GM18861 (cell line): Measurements from ENCODE around the gene CEP78.

Experiments
- ATAC-seq: cut with Tn5 transposase; IDR thresholded peaks from one replicate; pipeline ENCODE4 v1.9.1; 2021; ENCODE audit not compliant: unreplicated experiment

Gene CEP78

DNA sequence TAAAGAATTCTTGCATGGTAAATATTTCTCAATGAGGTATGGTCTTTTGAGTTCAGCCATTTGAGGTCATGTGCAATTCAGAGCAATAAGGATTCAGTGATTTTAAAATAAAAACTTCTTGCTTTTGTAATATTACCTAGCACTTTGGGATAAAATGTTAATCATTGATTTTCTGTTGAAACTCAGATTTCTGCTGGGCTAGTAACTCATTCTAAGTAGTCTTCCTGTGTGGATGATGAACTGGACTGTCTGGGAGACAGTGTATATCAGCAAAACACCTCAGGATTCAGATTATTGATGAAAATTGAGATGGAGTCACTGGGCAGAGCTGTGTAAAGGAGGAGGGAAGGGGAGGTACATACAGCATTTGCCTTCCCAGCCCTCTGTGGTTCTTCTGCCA lies 50.2 kb downstream of the CEP78 start:
- no peak for ATAC-seq

DNA sequence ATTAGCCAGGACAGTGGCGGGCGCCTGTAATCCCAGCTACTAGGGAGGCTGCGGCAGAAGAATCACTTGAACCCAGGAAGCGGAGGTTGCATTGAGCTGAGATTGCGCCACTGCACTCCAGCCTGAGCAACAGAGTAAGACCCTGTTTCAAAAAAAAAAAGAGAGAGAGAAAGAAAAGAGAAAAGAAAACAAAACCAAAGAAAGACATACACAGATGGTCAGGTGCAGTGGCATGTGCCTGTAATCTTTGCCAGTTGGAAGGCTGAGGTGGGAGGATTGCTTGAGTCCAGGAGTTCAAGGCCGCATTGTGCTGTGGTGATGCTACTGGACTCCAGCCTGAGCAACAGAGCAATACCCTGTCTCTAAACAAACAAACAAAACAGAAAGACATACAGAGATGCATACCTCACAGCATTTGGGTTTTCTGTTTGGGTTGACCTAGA lies 51.1 kb downstream of the CEP78 start:
- ATAC-seq: no peak

DNA sequence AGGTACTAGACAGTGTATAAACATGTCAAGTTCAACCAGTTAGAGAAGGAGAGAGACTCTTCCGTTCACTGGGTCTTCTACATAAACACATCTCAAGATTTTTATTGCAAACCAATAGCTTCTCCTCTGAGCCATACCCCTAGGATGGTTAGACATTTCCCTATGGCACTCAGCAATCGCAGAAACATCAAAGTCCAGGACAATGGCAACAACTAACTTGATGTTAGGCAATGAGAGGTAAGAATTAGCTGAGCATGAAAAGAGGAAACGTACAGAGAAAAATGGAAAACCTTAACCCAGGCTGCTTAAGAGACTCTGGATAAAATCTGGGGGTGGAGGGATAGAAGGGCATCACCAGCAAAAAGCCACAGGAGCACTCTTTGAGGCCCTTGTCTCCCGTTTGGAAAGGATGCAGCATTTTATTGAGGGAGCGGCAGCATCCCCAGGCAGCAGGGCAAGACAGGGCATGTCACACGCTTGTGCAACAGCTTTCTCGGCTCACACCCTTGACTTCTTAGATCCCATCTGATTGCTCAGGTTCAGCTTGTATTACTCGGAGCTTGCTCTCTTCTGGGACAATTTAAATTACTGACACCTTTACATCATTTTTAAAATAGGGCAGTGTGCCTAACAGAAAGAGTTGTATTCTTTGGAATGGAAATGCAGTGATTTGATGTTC lies 52.5 kb downstream of the CEP78 start:
- no peak for ATAC-seq

DNA sequence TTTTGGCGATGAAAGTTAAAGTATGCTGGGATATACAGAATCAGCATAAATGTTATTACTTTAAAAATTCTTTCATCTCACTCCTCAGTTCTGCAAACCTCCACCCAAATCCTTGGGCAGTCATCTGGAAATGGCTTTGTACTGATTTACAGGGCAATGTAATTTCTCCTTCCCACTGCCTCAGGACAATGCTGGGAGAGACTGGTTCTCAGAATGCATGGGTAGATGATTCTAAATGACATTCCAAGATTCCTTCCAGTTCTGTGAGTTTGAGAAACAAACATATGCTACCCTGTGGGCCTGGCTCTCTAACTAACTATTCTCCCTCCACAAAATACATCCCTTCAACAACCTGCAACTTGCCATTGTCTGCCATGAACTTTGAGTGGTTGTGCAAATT lies 53.6 kb downstream of the CEP78 start:
- ATAC-seq: no peak

DNA sequence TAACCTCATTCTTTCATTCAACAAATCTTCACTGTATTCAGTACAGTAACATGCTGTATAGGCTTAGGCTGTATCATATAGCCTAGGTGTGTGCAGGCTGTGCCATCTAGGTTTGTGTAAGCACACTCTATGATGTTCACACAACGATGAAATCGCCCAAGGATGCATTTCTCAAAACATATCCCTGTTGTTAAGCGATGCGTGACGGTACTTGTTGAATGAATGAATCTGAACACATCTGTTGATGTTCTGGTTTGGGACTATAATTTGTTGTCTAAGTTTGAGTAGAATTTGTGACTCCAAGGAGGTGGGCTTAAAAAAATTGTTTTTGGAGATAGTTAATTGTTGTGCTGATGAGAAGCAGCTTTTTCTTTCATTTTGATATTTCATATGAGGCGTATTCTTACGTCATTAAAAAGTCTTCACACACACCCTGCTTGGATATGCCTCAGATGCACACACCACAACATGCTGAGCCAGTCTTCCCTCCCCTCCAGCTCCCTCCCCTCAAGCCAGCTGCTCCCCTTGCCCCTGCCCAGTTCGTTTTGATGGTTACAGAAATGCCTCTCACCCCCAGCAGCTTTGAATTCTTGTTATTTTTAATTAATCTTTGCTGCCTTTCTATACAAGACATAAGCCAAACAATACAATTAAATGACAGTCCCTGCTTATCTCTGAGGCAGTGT lies 55.5 kb downstream of the CEP78 start:
- no peak for ATAC-seq

DNA sequence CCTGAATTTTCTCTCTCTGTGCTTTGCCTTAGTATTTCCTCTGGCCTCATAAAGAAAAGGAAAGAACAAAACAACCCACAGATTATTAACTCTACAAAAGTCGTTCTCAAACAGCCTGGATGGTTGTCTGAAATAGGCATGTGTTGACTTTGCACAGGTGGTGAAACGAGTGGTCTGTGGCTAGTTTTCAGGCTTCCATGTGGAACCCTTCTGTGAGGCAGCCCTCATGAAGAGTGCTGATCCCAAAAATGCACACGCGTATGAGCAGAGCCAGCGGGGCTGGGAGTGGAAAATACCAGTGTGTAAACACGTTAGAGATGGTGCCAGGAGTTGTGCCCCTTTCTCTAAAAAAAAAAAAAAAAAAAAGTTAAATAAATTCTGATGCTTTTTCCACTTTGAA lies 56.2 kb downstream of the CEP78 start:
- no peak for ATAC-seq

DNA sequence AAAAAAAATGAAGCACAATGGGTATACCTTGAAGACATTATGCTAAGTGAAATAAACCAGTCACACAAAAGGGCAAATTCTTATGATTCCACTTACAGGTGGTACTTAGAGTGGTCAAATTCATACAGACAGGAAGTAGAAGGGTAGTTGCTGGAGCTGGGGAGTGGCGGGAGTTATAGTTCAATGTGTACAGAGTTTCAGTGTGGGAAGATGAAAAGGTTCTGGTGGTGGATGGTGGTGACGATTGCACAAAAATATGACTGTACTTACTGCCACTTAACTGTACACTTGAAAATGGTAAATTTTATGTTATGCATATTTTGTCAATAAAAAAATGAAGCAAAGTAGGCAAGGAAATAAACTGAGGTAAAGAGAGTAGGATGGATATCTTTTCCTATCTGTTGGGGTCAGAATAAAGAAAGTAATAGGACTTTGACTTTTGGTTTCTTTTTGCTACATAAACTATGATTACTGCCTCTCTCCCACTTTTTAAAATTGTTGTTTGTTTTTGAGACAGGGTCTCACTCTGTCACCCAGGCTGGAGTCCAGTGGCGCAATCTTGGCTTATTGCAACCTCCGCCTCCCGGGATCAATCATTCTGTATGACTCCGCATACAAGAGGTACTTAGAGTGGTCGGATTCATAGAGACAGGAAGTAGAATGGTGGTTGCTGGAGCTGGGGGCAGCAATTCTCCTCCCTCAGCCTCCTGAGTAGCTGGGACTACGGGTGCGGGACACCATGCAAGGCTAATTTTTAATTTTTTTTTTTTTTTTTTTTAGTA lies 57.0 kb downstream of the CEP78 start:
- ATAC-seq: no peak

DNA sequence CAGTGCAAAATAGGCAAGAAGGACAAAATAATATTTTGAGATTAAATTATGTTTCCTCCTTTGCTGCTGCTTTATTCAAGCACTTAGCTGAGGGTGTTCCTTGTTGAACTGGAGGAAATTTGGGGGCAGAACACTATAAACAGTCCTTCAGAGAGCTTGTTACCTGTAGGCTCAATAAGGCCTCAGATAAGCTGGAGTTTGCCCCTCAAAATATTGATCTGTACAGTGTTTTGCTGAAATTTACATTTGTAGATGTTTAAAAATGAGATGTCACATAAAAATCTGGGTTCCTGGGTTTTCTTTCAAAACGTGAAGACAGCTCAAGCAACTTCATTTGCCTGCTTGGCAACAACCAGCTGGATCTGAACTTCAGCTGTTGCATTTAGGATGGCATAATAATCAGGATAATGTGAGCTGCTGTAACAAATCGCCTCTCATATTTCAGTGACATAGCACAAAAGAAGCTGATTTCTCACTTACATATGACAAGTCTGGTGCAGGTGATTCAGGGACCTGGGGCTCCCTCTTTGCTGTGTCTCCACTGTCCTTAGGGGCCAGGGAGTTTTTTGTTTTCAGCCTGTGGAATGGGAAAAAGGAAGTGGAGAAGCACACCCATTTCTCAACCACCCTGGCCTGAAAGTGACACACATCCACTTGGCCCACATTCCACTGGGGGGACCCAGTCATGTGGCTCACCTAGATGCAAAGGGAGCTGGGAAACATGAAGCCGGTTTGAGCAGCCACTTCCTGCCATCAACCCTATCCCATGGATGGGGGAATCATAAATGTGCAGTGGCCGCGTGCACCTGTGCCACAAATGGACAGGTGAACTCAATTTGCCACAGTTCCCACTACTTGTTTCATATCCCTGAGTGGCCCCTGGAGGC lies 58.7 kb downstream of the CEP78 start:
- ATAC-seq: no peak

DNA sequence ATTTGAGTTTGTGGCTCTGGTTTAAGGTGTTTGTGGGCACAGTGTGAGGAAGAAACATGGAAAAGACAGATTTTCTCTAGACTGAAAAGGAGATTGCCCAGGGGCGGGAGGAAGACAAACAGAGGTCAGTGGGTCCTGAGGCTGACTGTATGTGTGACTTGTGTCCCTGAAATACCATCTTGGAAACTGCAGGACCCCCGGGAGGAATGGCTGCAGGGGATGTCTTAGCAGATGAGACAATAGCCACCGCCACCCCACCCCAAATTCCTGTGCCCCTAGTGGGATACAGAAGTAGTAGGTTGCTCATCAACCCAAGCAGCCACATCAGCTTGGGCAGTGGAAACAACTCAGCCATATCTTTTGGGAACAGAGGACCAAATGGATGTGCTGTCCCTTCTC lies 59.3 kb downstream of the CEP78 start:
- ATAC-seq: no peak

DNA sequence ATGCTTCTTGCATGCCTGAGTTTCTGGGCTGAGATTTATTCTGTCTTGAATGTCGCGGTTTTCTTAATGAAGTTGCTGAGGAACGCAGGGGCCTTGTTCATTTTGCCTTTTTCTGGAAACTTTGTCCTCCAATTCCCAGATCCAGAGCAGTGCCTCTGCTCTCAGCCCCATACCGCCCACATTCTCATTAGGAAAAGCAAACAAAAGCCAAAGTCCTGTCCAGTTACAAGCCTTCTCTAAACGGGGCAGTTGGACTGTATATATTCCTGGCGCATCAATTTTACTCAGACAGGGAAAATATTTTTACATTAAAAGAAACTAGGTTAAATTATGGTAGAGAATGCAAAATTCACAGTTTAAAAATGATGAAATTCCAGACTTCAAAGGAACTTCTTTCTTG lies 59.9 kb downstream of the CEP78 start:
- no peak for ATAC-seq

DNA sequence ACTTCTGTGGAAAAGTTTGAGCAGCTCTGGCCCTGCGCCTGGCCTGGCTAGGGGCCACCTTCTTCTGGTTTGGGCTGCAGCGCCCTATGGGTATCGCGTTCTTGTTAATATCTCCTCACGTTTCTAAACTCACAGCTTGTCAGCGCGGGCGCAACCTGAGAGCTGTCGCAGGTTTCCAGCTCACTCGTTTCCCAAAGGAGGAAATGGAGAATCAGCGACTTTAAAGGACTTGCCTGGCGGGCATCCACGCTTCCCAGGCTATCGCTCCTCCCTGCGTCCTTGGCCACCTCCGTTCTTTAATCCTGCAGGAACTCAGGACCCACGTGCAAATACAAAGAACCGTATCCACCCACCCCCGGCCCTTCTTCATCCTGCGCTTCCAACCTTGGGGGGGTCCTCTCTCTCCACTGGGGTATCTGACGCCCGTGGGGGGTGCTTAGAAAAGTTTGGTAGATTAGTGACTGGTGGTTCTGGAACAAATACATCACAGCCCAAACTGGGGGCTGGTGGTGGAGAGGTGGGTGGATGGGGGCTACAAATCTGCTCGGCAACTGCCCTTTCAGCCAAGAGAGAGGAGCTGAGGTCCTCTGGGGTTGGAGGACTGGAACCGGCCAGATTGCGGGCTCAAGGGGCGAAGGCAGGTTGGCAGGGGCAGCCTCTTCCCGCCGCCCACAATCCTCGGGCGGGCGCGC lies 60.5 kb downstream of the CEP78 start:
- ATAC-seq: no peak

DNA sequence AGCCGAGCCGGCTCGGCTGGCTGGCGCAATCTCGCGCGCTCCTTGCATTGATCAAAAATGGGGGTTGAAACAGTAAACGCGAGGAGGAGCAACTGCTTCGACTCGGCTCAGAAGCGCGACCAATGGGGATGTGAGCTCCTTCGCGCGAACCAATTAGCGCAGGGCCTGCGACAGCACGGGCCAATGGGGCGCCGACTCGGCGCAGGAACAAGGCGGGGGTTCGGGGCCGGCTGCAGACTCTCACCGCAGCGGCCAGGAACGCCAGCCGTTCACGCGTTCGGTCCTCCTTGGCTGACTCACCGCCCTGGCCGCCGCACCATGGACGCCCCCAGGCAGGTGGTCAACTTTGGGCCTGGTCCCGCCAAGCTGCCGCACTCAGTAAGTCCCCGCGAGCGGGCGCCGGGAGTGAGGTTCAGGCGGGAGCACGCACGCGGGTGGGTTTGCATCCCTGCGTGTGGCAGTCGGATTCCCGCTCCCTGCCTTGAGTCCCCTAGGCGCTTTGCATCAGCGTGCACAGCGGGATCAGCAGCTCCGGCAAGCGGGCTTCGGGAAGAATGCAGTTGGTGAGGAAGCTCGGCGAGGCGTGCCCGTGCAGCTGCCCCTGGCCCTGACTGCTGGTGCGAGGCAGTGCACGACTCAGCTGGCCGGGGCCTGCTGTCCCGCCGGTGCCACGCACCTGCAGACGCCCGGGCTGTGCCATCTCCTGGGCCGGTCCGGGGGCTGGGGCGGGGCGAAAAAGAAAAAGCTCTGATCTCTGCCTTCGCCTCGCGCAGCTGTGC lies 61.2 kb downstream of the CEP78 start, which contains the start of gene PSAT1:
PSAT1 (plus strand) TSS at position 233 of the 779 bp plus-strand sequence; CDS start at position 319, 86 bp downstream.
- peak; percentile 97 for ATAC-seq

DNA sequence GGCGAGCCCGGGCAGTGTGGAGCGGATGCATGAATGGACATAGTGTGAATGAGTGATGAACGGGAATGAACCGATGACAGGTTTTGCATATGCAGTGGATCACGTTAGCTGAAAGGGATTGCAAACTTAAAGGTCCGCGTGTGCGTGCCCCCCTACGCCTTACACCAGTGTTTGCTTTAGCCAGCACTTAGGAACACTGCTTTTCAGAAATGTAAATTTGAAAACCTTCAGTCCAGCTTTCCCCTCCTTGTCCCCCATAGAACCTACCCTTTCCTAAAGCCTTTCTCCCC lies 61.7 kb downstream of the CEP78 start:
- ATAC-seq: peak; percentile 39

DNA sequence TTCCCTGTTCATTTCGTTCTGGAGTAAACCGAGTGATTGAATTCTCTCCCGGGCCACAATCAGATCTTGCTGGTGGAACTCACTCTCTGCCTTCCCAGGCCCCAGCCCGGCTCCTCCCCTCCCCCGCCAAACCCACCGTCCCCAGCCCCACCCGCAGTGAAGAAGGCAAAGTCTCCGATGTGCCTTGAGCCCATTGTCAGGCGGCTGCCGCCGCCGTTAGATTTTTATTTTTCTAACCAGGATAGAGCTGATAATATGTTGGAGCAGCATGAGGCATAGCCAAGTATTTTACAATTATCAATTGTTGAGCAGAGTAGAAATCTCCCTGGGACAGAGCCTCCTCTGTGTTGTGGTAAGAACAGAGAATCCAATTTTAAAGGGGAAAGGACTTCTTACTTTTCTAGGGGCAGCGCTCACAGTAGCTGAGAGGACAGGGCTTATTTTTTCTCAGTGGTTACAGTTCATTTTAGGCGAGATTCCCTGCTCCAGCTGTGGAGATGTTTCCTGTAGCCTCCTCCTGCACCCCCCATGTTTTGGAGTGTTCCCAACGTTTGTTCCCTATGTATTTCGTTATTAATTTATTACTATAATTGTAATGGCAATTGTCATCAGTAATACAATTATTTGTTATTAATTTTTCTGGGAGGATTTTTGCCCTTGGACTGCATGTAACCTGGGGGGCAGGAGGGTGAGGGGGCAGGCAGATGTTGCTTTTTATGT lies 62.3 kb downstream of the CEP78 start:
- no peak for ATAC-seq

DNA sequence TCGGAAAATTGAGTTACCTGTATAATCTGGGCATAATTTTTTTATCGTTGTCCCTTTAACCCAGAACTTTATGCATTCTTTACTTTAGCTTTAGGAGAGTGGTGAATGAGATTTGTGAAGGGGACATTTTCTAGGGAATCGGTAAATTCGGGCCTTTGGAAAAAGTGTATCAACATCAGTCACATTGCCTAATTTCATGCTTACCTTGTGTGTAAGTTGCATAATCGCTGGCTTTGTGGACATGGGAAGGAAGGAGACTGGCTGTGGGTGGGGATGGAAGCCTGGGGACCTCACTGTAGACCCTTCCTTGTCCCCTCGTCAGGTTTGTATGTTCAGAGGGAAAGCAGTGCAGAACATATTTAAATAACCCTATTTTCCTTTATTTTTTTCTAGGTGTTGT lies 64.3 kb downstream of the CEP78 start:
- ATAC-seq: no peak

DNA sequence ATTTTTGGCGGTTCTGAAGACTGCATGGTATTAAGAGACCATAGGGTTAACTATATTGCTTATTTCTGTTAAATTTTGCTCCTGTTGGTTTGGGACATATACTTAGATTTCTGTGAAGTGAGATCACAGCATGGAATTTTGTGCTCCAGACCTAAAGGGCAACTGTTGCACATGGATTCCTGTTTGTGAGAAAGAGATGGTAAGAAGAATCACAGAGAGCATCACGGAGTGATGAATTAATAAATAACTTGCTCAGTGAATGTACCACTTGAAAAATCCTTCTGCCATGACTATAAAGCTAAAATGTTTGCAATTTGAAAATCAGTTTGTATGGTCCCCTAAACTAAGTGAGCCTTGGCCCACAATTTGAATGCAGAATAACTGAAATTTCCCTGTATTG lies 65.6 kb downstream of the CEP78 start:
- ATAC-seq: no peak

DNA sequence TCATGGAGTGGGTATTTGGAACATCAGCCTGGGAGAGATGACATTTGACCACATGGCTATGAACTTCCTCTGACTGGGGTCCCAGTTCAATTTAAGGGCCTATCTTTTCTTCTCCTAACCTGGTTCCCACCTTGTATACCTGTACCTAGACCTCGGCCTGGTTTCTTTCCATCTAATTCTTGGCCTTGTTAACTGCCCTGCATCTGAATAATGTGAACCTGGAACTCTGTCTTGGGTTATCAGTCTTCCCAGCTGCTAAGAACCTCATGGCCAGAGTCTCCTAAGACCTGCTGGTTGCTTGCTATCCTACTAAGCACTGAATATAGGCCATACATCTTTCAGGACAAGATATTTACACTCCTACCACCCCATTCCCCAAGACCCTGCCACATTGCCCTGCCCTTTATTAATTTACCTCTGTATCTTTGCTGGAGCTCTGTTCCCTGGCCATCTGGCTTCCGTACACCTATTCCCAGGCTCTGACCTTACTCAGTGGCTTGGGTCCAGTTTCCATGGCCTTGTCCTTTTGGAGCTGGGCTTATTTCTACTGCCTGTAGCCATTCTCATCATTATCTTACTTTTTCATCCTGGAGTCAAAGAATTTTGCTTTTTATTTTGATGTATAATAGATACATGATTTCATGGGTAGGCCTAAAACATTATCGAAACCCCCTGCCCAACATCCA lies 67.6 kb downstream of the CEP78 start:
- no peak for ATAC-seq

DNA sequence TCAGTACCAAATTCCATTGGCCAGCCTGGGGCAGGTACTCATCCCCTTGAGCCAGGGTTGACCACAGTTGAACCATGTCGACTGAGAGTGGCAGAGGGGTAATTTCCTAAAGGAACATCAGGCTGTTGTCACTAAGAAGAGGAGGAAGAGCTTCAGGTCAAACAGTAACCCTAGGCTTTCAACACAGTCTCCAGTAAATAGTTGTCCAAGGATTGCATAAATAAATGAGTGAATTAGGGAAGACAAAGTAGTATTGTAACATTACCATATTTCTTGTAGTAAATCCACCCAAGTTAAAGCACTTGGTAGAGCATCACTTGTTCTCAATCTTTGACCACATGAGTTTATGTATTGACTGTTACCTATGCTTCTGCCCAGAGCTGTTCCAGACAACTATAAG lies 68.5 kb downstream of the CEP78 start:
- no peak for ATAC-seq
